ENCODE measurements around the gene ULBP3.
"Not testable (repeated sequence)": the region's sequence is repeated elsewhere in the genome, so short reads cannot be mapped to it uniquely, and the experiment has no call there.

The ULBP3 gene

GRCh38 chr6:150065083-150065482 is 3.8 kb downstream of the ULBP3 start:
- TF ChIP-seq CTCF (conservative IDR thresholded peaks at IDR 0.05), result no peak

GRCh38 chr6:150063640-150064039 is 5.3 kb downstream of the ULBP3 start:
- H3K27ac ChIP-seq, result no peak overlapping the region
- TF ChIP-seq CTCF (conservative IDR thresholded peaks at IDR 0.05), result no peak

More at GRCh38 chr6:150065083-150065482, 3.8 kb downstream of the ULBP3 start:
- H3K27ac ChIP-seq, result no peak overlapping the region

- H3K27ac ChIP-seq, result not testable (repeated sequence)
Measured at GRCh38 chr6:150059973-150060372, 8.9 kb downstream of the ULBP3 start.

- no peak for TF ChIP-seq CTCF (conservative IDR thresholded peaks at IDR 0.05)
- no peak overlapping the region for H3K27ac ChIP-seq
Measured at GRCh38 chr6:150058986-150059385, 9.9 kb downstream of the ULBP3 start.

- TF ChIP-seq CTCF (conservative IDR thresholded peaks at IDR 0.05), result no peak
- no peak overlapping the region for H3K27ac ChIP-seq
Measured at GRCh38 chr6:150058231-150058792, 10.6 kb downstream of the ULBP3 start.

- no peak overlapping the region for H3K27ac ChIP-seq
- no peak for TF ChIP-seq CTCF (conservative IDR thresholded peaks at IDR 0.05)
Measured at GRCh38 chr6:150057501-150057951, 11.4 kb downstream of the ULBP3 start.

- no peak overlapping the region for H3K27ac ChIP-seq
- no peak for TF ChIP-seq CTCF (conservative IDR thresholded peaks at IDR 0.05)
Measured at GRCh38 chr6:150056916-150057315, 12.0 kb downstream of the ULBP3 start.

GRCh38 chr6:150056156-150056555 is 12.8 kb downstream of the ULBP3 start:
- H3K27ac ChIP-seq, result no peak overlapping the region
- TF ChIP-seq CTCF (conservative IDR thresholded peaks at IDR 0.05), result no peak

Data from VCaP (cell line).